Measurements from ENCODE around the gene GSG1L.
"Not testable (repeated sequence)": the region's sequence is repeated elsewhere in the genome, so short reads cannot be mapped to it uniquely, and the experiment has no call there.

GRCh38 chr16:27942071-27942470 is 121.4 kb downstream of the GSG1L start:
- TF ChIP-seq CTCF (IDR thresholded peaks at IDR 0.05; ENCODE audit: insufficient read depth, low read length, poor library complexity, severe bottlenecking); EZH2phosphoT487 (conservative IDR thresholded peaks at IDR 0.05; ENCODE audit: low read length): not testable (repeated sequence)
